GM23338 (cell line): Measurements from ENCODE around the gene FAM162A. TPM values are rescaled to one million over a fixed set of nuclear protein-coding genes. Genes with fewer than 3 reads are reported as not detected.

Source experiments
- ATAC-seq: fragments of 200-7000 bp; cut with Tn5 transposase; 3 replicates; pipeline ENCODE4 v1.9.1; 2020
- DNase-seq: peaks from one replicate; pipeline ENCODE4 v3.0.0-alpha.2; 2015; ENCODE audit warnings: low spot score
- H2AFZ ChIP-seq: fragments of 200-600 bp; sonication (generic); 2 replicates; pipeline ENCODE4 v1.8.0; 2016; ENCODE audit warnings: antibody characterized with exemption, mild to moderate bottlenecking, moderate library complexity
- H3F3A ChIP-seq: fragments of 200-600 bp; sonication (generic); replicated peaks from 2 replicates; pipeline ENCODE4 v1.8.0; 2017; ENCODE audit warnings: antibody characterized with exemption, mixed run types, low read depth
- H3K27ac ChIP-seq: fragments of 200-600 bp; sonication (generic); 2 replicates; pipeline ENCODE4 v1.6.1; 2016; ENCODE audit warnings: low read depth
- H3K27me3 ChIP-seq: fragments of 200-600 bp; sonication (generic); 2 replicates; pipeline ENCODE4 v1.8.0; 2016; ENCODE audit warnings: mild to moderate bottlenecking, mixed run types, moderate library complexity; ENCODE audit not compliant: insufficient read depth
- H3K36me3 ChIP-seq: fragments of 200-600 bp; sonication (generic); 2 replicates; pipeline ENCODE4 v1.8.0; 2016; ENCODE audit warnings: mild to moderate bottlenecking; ENCODE audit not compliant: insufficient read depth
- H3K4me1 ChIP-seq: fragments of 200-600 bp; sonication (generic); 2 replicates; pipeline ENCODE4 v1.8.0; 2016; ENCODE audit warnings: mild to moderate bottlenecking, moderate library complexity; ENCODE audit not compliant: insufficient read depth
- H3K4me2 ChIP-seq: fragments of 200-600 bp; sonication (generic); 2 replicates; pipeline ENCODE4 v1.7.1; 2017; ENCODE audit warnings: mixed run types
- H3K4me3 ChIP-seq: fragments of 200-600 bp; sonication (generic); 2 replicates; pipeline ENCODE4 v1.6.1; 2016; ENCODE audit warnings: mixed run types
- H3K79me2 ChIP-seq: fragments of 200-600 bp; sonication (generic); replicated peaks from 2 replicates; pipeline ENCODE4 v1.8.0; 2017; ENCODE audit warnings: mild to moderate bottlenecking; ENCODE audit not compliant: insufficient read depth
- H3K9me2 ChIP-seq: fragments of 200-600 bp; sonication (generic); 2 replicates; pipeline ENCODE4 v1.8.0; 2017; ENCODE audit not compliant: insufficient read depth
- H4K20me1 ChIP-seq: fragments of 200-600 bp; sonication (generic); replicated peaks from 2 replicates; pipeline ENCODE4 v1.8.0; 2017; ENCODE audit warnings: mild to moderate bottlenecking; ENCODE audit not compliant: insufficient read depth
- H3K27ac Mint-ChIP-seq: 2 replicates; pipeline ENCODE4 v1.8.0; 2020; ENCODE audit warnings: inconsistent platforms, mild to moderate bottlenecking, moderate library complexity, mixed read lengths
- H3K27me3 Mint-ChIP-seq: 3 replicates; pipeline ENCODE4 v1.8.0; 2022; ENCODE audit warnings: low read depth, mild to moderate bottlenecking, moderate library complexity, mixed read lengths, inconsistent platforms; ENCODE audit not compliant: insufficient read depth, poor library complexity
- H3K36me3 Mint-ChIP-seq: 3 replicates; pipeline ENCODE4 v1.8.0; 2021; ENCODE audit warnings: low read depth, mild to moderate bottlenecking, inconsistent platforms, moderate library complexity, mixed read lengths
- H3K4me1 Mint-ChIP-seq: 3 replicates; pipeline ENCODE4 v1.8.0; 2020; ENCODE audit warnings: mild to moderate bottlenecking, inconsistent platforms, mixed read lengths
- H3K4me3 Mint-ChIP-seq: 3 replicates; pipeline ENCODE4 v1.8.0; 2021; ENCODE audit warnings: moderate library complexity, mild to moderate bottlenecking, inconsistent platforms, mixed read lengths
- H3K9me3 Mint-ChIP-seq: 3 replicates; pipeline ENCODE4 v1.8.0; 2020; ENCODE audit warnings: moderate library complexity, mild to moderate bottlenecking, inconsistent platforms, mixed read lengths
- EZH2 ChIP-seq: fragments of 200-600 bp; sonication (generic); IDR thresholded peaks from one replicate; pipeline ENCODE4 v1.8.0; 2017; ENCODE audit warnings: antibody characterized with exemption, mild to moderate bottlenecking, low read depth; ENCODE audit not compliant: unreplicated experiment
- EZH2phosphoT487 ChIP-seq: fragments of 200-600 bp; sonication (generic); IDR thresholded peaks from one replicate; pipeline ENCODE4 v1.8.1; 2018; ENCODE audit warnings: antibody characterized with exemption; ENCODE audit not compliant: unreplicated experiment
- ZNF462 ChIP-seq: fragments of 250-450 bp; sonication (Bioruptor Pico); IDR thresholded peaks from 2 replicates; pipeline ENCODE4 v1.5.0; 2020; ENCODE audit warnings: mild to moderate bottlenecking, moderate library complexity
- polyA plus RNA-seq: library from polyadenylated mRNA; unstranded; fragments of >200 nt; fragmentation: Nextera tagmentation; extraction: Ambion mirVana; gene quantifications from 2 replicates; pipeline ENCODE4 v1.2.1, GENCODE V29; 2016
- total RNA-seq: library from RNA; depleted of rRNA; stranded (reverse); fragments of >200 nt; shearing (Covaris generic); gene quantifications from 2 replicates; pipeline ENCODE4 v1.2.3, GENCODE V29; 2014
- TF ChIP-seq, protein P1 (sequence below), 2 experiments: fragments of 200-600 bp in 1 of 2; sonication (generic) in 1 of 2; conservative IDR thresholded peaks; 2 replicates each; pipeline versions ENCODE4 v1.5.1 to v1.6.1; 2016 to 2017; ENCODE audit warnings: antibody characterized with exemption in 2 of 2, low read depth in 2 of 2, mild to moderate bottlenecking in 2 of 2, moderate library complexity in 1 of 2

The FAM162A gene
- total and polyA plus RNA-seq, 2 experiments from 2014 or later = 35.9 to 234 TPM

- H3K9me3 Mint-ChIP-seq = no peaks in the 10 kb centered on the region
- no peak overlapping the region for H3K27ac Mint-ChIP-seq
- H3K4me1 Mint-ChIP-seq = peaks cover 6% of the 10 kb centered on the region
- Histone ChIP-seq H3K27me3 (no peaks in the 10 kb centered on the region), H3K4me2 (no peak overlapping the region), H4K20me1 (no peaks in the 10 kb centered on the region), H2AFZ (no peak overlapping the region), H3K4me1 (peaks cover 5% of the 10 kb centered on the region; the same call in 1 of the 2 replicates), H3K79me2 (peaks cover 6% of the 10 kb centered on the region; the same call in 1 of the 2 replicates), H3K9me2 (no peaks in the 10 kb centered on the region), H3F3A (no peaks in the 10 kb centered on the region), H3K4me3 (no peak overlapping the region), H3K36me3 (no peaks in the 10 kb centered on the region), H3K27ac (0 out of 2 replicates have a peak overlapping the region, but pooled peaks have one; percentile 10)
- DNase-seq (peak; percentile 76), ATAC-seq (no peak)
- no peak overlapping the region for H3K4me3 Mint-ChIP-seq
- H3K36me3 Mint-ChIP-seq = no peaks in the 10 kb centered on the region
- no peak for TF ChIP-seq EZH2
- TF ChIP-seq, protein P1, sequence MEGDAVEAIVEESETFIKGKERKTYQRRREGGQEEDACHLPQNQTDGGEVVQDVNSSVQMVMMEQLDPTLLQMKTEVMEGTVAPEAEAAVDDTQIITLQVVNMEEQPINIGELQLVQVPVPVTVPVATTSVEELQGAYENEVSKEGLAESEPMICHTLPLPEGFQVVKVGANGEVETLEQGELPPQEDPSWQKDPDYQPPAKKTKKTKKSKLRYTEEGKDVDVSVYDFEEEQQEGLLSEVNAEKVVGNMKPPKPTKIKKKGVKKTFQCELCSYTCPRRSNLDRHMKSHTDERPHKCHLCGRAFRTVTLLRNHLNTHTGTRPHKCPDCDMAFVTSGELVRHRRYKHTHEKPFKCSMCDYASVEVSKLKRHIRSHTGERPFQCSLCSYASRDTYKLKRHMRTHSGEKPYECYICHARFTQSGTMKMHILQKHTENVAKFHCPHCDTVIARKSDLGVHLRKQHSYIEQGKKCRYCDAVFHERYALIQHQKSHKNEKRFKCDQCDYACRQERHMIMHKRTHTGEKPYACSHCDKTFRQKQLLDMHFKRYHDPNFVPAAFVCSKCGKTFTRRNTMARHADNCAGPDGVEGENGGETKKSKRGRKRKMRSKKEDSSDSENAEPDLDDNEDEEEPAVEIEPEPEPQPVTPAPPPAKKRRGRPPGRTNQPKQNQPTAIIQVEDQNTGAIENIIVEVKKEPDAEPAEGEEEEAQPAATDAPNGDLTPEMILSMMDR (conservative IDR thresholded peaks at IDR 0.05; ENCODE audit: low read depth in 2 of 2) = peak; percentile 77 to 90
- H3K27me3 Mint-ChIP-seq = peaks cover 1% of the 10 kb centered on the region
Measured at GRCh38 chr3:122392868-122393844, 9.2 kb downstream of the FAM162A start.

- H3K27ac ChIP-seq = 0 out of 2 replicates have a peak overlapping the region, but pooled peaks have one; percentile 10
- H3F3A ChIP-seq = no peaks in the 10 kb centered on the region
- DNase-seq = no peak
- no peak overlapping the region for H2AFZ ChIP-seq
- peaks cover 6% of the 10 kb centered on the region for H3K4me1 Mint-ChIP-seq
- H3K79me2 ChIP-seq = peaks cover 4% of the 10 kb centered on the region; the same call in 1 of the 2 replicates
- no peaks in the 10 kb centered on the region for H3K36me3 ChIP-seq
- H3K27me3 Mint-ChIP-seq = peaks cover 1% of the 10 kb centered on the region
- H3K36me3 Mint-ChIP-seq = no peaks in the 10 kb centered on the region
- no peak overlapping the region for H3K4me3 ChIP-seq
- no peak overlapping the region for H3K4me2 ChIP-seq
- H3K27ac Mint-ChIP-seq = peak overlapping the region; percentile 92
- H4K20me1 ChIP-seq = no peaks in the 10 kb centered on the region
- H3K4me3 Mint-ChIP-seq = no peak overlapping the region
- H3K27me3 ChIP-seq = no peaks in the 10 kb centered on the region
- H3K4me1 ChIP-seq = peaks cover 5% of the 10 kb centered on the region; the same call in 1 of the 2 replicates
- H3K9me3 Mint-ChIP-seq = no peaks in the 10 kb centered on the region
- no peak for ATAC-seq
- TF ChIP-seq, protein P1 (conservative IDR thresholded peaks at IDR 0.05; ENCODE audit: low read depth in 2 of 2) = no peak
- no peak for TF ChIP-seq EZH2
- no peak for TF ChIP-seq ZNF462
- no peak for TF ChIP-seq EZH2phosphoT487
- no peaks in the 10 kb centered on the region for H3K9me2 ChIP-seq
Measured at GRCh38 chr3:122394173-122394572, 10.2 kb downstream of the FAM162A start.
